H1 (cell line): ENCODE data around the gene ELAVL2. TPM values are rescaled to one million over a fixed set of nuclear protein-coding genes. Genes with fewer than 3 reads are reported as not detected.

Experiments
- polyA plus RNA-seq, 7 experiments: library from polyadenylated mRNA; depleted of rRNA in 3 of 7; stranded (reverse) in 5 of 7; unstranded in 2 of 7; fragments of >200 nt in 5 of 7; fragments of 200-250 nt in 2 of 7; gene quantifications; 1 replicate in 5 of 7; 2 replicates in 1 of 7; 4 replicates in 1 of 7; pipeline versions ENCODE4 v1.2.1 to v1.2.3, GENCODE V29; 2011 to 2013; ENCODE audit warnings: missing spikeins in 2 of 7, mixed read lengths in 2 of 7
- total RNA-seq: library from RNA; stranded (reverse); fragmentation: NEBNext Ultra II Directional; extraction: Animal tissue kit (Norgen Biotek cat#: 25700); gene quantifications from 2 replicates; pipeline ENCODE4 v1.2.1, GENCODE V29; 2021
- TF ChIP-seq, protein P1 (sequence below): fragments of 300-600 bp; sonication (generic); IDR thresholded peaks from 2 replicates; pipeline ENCODE4 v1.7.1; 2012; ENCODE audit warnings: low read length, moderate library complexity, mild to moderate bottlenecking, inconsistent platforms; ENCODE audit not compliant: insufficient replicate concordance

Gene ELAVL2
- total and polyA plus RNA-seq, 2 of the 8 experiments (the other 6 are each of a cell fraction or from before 2014, with no cell fraction given): 4.9 to 21.9 TPM

GRCh38 chr9:23665635-23666034, 160.4 kb downstream of the ELAVL2 start (continued):
- TF ChIP-seq, protein P1, sequence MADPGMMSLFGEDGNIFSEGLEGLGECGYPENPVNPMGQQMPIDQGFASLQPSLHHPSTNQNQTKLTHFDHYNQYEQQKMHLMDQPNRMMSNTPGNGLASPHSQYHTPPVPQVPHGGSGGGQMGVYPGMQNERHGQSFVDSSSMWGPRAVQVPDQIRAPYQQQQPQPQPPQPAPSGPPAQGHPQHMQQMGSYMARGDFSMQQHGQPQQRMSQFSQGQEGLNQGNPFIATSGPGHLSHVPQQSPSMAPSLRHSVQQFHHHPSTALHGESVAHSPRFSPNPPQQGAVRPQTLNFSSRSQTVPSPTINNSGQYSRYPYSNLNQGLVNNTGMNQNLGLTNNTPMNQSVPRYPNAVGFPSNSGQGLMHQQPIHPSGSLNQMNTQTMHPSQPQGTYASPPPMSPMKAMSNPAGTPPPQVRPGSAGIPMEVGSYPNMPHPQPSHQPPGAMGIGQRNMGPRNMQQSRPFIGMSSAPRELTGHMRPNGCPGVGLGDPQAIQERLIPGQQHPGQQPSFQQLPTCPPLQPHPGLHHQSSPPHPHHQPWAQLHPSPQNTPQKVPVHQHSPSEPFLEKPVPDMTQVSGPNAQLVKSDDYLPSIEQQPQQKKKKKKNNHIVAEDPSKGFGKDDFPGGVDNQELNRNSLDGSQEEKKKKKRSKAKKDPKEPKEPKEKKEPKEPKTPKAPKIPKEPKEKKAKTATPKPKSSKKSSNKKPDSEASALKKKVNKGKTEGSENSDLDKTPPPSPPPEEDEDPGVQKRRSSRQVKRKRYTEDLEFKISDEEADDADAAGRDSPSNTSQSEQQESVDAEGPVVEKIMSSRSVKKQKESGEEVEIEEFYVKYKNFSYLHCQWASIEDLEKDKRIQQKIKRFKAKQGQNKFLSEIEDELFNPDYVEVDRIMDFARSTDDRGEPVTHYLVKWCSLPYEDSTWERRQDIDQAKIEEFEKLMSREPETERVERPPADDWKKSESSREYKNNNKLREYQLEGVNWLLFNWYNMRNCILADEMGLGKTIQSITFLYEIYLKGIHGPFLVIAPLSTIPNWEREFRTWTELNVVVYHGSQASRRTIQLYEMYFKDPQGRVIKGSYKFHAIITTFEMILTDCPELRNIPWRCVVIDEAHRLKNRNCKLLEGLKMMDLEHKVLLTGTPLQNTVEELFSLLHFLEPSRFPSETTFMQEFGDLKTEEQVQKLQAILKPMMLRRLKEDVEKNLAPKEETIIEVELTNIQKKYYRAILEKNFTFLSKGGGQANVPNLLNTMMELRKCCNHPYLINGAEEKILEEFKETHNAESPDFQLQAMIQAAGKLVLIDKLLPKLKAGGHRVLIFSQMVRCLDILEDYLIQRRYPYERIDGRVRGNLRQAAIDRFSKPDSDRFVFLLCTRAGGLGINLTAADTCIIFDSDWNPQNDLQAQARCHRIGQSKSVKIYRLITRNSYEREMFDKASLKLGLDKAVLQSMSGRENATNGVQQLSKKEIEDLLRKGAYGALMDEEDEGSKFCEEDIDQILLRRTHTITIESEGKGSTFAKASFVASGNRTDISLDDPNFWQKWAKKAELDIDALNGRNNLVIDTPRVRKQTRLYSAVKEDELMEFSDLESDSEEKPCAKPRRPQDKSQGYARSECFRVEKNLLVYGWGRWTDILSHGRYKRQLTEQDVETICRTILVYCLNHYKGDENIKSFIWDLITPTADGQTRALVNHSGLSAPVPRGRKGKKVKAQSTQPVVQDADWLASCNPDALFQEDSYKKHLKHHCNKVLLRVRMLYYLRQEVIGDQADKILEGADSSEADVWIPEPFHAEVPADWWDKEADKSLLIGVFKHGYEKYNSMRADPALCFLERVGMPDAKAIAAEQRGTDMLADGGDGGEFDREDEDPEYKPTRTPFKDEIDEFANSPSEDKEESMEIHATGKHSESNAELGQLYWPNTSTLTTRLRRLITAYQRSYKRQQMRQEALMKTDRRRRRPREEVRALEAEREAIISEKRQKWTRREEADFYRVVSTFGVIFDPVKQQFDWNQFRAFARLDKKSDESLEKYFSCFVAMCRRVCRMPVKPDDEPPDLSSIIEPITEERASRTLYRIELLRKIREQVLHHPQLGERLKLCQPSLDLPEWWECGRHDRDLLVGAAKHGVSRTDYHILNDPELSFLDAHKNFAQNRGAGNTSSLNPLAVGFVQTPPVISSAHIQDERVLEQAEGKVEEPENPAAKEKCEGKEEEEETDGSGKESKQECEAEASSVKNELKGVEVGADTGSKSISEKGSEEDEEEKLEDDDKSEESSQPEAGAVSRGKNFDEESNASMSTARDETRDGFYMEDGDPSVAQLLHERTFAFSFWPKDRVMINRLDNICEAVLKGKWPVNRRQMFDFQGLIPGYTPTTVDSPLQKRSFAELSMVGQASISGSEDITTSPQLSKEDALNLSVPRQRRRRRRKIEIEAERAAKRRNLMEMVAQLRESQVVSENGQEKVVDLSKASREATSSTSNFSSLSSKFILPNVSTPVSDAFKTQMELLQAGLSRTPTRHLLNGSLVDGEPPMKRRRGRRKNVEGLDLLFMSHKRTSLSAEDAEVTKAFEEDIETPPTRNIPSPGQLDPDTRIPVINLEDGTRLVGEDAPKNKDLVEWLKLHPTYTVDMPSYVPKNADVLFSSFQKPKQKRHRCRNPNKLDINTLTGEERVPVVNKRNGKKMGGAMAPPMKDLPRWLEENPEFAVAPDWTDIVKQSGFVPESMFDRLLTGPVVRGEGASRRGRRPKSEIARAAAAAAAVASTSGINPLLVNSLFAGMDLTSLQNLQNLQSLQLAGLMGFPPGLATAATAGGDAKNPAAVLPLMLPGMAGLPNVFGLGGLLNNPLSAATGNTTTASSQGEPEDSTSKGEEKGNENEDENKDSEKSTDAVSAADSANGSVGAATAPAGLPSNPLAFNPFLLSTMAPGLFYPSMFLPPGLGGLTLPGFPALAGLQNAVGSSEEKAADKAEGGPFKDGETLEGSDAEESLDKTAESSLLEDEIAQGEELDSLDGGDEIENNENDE: no peak
